NCI-H2029 treated with DMSO at 0.1 percent for 48 hours (cell line): ENCODE data around the gene LRCH3.
"Not testable (repeated sequence)": the region's sequence is repeated elsewhere in the genome, so short reads cannot be mapped to it uniquely, and the experiment has no call there.

ENCODE experiments used
- DNase-seq: peaks from one replicate; lab custom pipeline; 2025; lab: John Stamatoyannopoulos, UW

Gene LRCH3

DNA sequence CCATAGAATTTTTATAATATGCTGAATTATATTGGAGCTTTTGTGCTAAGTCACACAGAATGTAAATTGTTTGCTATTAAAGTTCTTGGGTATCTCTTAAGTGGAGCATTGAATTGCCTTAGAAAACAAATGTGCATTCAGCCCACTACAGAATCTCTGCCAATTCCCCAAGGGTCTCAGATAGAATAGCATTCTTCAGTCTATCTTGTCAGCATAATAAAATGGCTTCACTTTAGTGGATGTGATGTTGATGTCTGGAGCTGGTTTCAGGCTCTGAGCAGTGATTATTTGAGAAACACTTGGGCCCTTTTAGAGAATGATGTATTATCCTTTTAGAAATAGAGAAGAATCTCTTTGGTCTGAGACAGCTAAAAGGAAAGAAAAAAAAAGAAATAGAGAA, 45.2 kb downstream of the LRCH3 start:
- no peak for DNase-seq

DNA sequence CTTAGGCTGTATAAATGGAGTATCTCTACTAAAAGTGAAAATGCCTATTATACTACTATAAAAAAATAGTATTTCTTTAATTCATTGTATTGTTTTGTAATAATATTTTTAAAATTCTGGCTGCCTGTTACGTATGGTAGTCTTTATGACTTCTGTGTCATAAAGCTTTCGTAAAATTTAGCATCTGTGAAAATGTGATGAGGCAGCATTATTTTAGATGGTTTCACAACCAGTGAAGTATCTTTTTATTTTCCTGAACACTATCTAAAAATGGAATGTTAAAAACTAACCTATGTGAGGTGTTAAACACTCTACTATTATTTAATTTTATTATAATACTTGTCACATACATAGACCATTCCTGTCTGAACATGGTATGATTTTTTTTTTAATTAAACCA, 46.2 kb downstream of the LRCH3 start:
- no peak for DNase-seq

DNA sequence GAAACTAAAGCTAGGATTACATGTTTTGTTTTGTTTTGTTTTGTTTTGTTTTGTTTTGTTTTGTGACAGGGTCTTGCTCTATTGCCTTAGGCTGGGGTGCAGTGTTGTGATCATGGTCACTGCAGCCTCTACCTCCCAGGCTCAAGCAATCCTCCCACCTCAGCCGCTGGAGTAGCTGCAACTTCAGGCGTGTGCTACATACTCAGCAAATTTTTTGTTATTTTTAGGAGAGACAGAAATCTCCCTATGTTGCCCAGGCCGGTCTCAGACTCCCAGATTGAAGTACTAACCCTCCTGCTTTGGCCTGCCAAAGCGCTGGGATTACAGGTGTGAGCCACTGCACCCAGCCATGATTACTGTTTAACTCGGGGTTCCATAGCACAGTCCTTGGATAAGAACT, 50.7 kb downstream of the LRCH3 start:
- DNase-seq, result no peak

DNA sequence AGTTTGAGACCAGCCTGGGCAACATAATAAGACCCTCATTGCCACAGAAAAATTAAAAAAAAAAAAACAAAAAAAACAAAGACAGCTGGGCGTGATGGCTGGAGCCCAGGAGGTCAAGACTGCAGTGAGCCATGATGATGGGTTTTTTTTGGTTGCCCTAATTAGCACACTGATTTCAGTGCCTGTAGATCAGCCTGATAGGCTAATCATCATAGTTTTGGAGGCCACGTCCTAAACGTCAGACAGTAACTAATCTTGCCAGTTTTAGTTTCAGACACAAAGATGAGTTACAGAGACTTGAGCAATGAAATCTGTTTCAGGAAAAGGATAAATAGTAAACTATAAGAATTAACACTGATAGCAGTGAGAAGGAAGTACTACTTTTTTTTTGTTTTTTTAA, 55.4 kb downstream of the LRCH3 start:
- no peak for DNase-seq

DNA sequence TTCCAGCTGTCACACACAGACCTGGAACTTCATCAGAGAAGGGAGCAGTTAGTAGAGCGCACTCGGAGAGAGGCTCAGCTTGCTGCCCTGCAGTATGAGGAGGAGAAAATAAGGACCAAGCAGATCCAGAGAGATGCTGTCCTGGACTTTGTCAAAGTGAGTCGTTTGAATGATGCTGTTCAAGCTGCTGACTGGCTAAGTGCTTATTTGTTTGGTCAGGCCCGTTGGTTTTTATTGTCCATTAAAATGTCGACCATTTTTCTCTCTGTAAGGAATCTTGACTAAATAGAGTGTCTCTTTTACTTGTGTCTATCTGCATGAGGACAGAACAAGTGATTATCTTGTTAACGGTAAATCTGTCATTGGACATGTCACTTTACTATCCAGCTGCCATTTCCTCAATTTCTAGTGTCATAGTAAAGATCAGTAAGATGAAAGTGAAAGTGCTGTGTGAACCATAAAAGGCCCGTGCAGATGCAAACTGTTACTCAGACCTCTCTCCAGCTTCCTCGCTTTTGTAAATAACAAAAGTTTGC, 56.9 kb downstream of the LRCH3 start:
- peak; percentile 31 for DNase-seq

DNA sequence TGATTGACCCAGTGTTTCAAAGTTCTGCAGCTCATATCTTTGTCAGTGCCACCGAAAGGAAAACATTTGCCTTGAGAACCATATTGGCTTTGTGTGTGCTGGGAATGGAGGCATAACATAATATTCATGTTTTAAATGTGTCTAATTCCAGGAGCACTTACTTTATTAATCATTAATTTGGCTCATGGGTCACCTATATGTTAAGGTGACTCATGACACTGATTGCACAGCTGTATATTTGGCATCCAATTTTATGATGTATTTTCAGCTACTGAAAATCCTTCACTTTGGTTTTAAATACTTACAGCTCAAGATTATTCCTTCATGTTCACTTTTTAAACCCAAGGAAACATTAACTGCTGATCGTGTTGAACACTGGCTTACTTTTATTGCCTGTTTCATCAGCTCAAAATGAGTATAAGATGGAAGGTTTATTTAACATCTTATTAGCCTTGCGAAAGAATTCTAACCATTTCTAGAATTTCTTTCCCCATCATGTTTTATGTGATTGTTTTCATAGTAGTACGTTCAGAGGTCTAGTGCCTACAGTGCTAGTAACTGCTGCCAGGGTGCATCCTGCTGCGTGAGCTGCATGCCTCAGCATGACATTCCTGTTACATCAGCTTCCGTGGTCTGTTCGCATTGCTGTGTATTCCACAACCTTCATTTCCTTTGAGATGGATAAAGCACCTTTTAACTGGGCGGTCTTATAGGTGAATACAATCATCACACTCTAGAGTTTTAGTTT, 63.7 kb downstream of the LRCH3 start:
- no peak for DNase-seq

DNA sequence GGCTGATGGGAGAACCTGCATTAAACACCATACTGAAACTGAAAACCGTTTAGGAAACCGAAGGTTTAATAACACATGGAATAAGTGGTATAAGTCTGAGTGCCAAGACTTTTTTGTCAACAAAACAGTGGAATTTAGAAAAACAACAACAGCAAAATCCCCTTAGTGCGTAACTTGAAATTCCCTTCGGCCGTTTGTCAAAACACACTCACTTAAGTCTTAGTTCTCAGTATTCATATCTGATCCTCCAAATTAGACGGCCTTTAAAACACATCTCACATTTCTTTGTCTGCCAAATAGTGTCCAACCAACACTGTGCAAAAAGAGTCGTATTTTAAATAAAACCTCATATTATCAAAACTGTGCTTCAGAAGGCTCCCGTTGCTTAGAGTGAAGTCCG, 64.5 kb downstream of the LRCH3 start:
- no peak for DNase-seq

DNA sequence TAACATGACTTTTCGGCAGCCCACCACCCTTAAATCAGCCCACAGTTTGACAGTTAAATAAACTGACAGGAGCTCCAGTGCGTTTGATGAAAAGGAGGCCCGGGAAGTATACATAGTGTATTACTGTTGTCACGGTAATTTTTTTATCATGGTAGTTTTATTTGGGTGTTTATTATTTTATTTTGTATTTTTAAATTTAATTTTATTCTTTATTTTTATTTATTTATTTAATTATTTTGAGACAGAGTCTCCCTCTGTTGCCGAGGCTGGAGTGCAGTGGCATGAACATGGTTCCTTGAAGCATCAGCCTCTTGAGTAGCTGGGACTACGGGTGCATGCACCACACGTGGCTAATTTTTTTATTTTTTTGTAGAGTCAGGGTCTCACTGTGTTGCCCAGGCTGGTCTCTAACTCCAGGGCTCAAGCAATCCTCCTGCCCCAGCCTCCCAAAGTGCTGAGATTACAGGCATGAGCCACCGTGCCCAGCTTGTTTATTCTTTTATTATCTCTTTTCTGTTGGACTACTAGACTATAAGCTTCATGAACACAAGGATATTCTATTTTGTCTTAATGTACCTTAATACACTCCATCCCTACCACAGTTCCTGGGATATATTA, 65.3 kb downstream of the LRCH3 start:
- no peak for DNase-seq

DNA sequence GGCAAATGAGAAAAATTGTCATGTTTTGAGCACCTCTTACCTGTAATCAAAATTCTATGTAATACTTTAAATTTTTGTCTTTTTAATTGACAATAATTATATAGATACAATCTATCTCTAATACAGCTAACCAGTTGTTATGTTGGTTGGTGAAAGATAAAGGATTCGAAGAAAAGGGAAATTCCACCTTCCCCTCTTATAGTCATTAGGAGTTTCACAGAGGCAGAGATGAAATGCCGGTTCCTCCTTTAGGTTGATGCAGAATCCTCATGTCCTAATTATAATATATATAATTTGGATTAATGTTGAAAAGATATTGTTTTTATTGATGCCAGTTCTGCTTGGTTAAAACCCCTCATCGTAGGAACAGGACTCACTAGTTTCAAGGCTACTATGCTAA, 67.1 kb downstream of the LRCH3 start:
- no peak for DNase-seq

DNA sequence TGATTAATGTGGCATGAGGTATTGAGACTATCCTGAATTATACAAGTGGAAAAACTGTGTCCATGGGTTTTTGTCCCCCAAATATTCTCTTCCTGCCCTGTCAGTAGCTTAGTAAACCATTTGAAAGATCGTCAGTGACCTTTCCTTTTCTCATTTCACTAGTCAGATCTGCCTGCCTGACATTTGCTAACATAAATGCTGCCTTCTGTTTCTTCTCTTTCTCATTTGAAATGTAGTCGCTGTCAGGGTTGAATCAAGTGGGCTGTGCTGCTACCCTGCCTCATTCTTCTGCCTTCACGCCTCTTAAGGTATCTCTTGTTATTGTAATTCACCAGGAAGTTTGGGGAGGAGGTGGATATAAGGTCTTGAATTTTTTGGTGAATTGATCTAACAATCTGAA, 67.5 kb downstream of the LRCH3 start:
- DNase-seq, result no peak

DNA sequence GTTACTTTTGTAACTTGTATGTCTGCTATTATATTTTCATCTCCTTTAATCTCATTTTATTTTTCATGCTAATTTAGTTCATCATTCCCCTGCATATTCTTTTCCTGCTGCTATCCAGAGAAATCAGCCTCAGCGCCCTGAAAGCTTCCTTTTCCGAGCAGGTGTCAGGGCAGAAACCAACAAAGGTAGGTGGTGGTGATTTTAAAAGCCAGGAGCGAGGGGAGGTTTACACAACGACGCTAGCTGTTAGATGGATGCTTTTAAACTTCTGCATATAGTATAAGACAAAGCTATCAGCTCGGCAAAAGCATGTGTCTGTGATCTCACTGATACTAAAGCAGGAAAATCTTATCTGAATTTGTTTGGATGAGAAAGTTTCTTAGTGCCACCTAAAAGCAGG, 75.0 kb downstream of the LRCH3 start:
- DNase-seq, result no peak

DNA sequence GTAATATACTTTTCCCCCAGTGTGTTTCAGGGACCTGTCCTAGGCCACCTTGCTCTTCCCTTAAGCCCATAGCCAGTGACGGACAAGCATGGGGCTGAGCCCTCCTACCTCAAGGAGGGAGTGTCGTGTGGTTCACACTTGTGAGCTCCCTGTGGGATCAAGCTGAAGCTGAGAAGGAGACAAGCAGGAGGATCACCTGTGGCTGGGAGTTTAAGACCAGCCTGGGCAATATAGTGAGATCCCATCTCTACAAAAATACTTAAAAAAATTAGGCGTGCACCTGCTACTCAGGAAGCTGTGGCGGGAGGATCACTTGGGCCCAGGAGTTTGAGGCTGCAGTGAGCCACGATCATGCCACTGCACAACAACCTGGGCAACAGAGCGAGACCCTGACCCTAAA, 82.3 kb downstream of the LRCH3 start:
- DNase-seq, result no peak

DNA sequence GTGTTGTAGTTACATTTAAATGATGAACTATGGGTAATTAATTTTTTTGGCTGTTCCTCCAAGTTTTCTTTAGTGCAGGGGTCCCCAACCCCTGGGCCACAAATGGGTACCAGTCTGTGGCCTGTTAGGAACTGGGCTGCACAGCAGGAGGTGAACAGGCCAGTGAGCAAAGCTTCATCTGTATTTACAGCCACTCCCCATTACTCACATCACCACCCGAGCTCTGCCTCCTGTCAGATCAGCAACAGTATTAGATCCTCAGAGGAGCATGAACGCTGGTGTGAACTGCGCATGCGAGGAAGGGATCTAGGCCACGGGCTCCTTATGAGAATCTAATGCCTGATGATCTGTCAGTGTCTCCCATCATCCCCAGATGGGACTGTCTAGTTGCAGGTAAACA, 83.0 kb downstream of the LRCH3 start:
- DNase-seq, result no peak

DNA sequence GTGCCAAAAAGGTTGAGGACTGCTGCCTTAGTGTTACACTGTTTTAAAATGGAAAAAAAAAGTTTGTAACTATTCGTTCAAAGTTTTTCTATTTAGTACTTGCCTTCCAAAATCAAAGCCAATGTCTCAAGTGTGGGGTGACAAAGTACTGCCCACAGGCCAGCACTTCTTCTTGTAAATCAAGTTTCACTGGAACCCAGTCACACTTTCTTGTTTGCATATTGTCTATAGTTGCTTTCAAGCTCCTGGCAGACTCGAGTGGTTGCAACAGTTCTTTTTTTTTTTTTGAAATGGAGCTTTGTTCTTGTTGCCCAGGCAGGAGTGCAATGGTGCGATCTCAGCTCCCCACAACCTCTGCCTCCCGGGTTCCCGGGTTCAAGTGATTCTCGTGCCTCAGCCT, 83.6 kb downstream of the LRCH3 start:
- DNase-seq, result no peak

DNA sequence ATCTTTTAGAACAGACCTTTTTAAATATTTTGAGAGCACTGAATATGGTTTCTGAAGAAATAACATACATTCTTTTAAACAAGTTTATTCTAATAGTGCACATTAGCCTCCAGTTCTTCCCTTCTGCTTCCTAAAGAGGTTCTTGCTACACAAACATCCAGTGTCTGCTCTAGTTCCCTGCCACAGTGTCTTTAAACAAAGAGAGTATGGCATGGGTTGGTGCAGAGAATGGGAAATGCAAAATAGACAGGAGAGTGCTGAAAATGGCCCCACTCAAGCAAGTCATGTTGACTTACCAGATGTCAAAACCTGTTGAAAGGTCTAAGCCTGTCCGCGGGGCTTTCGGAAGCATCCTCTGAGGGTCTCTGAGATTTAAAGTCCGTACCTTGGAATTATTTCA, 86.8 kb downstream of the LRCH3 start:
- no peak for DNase-seq

DNA sequence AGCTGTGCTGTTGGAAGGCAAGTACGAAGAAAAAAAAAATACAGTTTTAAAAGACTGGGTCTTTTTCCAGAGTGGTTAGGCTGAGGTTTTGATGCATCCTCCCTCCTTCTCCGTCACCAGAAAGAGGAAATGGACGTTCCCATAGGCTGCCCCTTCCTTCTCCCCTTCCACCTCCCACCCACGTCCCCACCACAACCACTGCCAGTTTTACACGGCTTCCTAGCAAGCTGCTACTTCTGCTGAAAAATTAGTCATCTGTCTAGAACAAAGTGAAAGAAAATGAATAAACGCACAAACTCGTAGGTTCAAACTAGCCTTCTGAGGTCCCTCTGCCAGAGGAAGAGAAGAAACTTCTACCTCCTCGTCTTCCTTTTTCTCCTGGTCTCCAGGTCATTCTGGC, 87.4 kb downstream of the LRCH3 start:
- no peak for DNase-seq

DNA sequence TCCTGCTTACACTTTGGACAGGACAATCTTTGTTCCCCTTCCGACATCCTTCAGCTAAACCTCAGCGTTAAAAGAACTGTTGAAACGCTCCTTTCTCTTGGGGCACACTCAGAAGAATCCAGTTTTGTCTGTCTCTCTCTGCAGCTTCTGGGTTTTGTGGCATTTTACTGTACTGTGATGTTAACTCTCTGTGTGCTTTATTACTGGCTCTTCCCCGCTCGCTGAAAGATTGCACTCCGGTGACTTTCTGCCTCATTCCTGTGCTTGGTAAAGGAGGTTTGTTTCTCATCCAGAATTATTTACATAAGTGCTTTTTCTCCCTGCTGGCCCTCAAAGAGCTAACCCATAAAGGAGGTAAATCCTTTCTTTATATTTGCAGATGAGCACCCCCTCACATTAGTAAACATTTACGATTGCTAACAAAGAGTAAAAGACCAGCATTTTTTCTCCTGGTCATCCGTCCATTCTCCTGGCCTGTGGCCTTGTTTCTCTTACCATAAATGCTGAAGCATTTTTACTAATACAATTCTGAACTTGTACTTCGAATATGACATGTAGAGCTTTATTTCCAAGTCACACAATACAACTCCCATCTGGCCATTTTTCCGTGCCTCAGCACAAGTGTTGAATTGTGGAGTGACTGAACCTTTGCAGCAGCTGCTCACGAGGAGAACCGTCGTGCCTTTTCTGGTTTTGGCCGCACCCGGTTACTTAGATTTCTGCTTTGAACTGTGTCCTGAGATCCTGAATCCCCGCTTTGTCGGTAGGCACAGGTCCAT, 89.6 kb downstream of the LRCH3 start:
- DNase-seq, result no peak

DNA sequence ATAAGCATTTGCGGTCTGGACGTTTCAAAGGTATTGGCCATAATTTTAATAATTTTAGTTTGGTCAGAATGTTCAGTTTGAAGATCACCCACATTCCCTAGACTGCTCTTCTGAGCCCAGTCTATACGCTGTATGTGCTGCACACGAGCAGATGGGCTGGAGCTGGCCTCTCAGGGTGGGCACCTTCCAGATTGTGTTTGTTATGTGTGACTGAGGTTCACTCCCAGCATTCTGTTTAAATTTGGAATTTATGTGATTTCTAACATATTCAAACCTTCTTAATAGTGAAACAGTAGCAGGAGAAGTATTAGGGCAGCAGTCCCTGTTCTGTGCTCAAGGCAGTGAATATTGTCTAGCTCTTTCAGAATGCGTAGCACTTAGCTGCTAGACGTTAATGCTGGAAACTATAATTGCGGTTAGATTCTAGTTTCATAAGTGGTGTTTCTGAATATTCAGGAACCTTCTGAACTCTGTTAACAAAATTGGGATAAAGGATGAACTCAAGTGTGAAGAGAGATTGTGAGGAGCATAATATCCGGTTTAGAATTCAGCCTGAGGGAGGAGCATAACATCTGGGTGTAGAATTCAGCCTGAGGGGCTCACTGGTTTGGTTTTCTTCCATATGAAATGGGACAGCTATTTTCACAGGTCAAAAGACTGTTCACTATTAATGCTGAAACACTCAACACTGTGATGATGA, 90.4 kb downstream of the LRCH3 start:
- no peak for DNase-seq

DNA sequence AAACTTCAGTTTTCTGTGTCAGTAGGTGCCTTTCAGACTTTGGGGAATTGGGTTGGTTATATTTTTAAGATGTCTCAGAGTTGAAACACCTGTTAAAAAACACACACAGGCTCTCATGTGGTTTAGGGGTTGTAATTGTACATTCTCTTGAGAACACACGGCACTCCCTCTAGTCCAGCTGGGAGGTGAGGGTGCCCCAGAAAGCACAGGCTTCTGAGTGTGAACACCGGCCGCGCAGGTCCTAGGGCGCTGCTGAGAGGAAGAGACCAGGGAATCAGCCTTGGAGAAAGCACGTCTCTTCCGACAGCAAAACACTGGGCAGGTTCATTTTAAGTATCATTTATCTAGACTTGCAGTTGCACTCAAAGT, 90.9 kb downstream of the LRCH3 start:
- no peak for DNase-seq

DNA sequence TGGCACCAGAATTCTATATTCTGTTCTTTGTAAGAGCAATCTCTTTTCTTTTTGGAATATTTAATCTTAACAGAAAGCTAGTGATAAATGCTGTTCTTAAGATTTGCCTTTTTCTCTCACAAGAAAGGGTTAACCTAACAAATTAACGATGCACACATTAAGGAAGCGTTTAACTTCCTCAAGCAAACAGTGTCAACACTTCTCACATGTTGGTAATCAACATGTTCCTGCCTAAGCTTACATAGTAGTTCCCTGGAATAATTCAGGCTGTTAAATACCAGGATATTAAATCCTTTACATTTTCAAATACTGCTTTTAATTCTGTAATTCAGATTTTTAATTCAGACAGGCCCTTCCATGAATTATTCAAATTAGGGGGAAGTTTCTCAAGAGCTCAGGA, 91.5 kb downstream of the LRCH3 start:
- no peak for DNase-seq

DNA sequence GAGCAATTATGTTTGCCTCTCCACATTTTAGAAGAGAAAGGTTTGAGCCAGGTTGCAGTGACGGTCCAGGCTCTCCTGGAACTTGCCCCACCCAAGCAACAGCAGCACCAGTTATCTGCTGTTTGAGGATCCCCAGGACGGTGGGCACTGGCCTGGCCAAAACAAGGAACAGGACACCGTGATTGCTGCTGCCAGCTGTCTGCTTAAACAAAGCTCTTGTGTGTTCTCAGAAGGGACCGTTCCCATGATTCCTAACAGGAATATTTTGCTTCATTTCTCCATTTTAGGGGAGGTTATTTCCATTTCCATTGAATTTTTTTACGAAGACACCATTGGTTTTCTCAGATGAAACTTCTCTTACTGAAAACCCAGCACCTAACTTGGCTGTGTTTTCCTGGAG, 92.5 kb downstream of the LRCH3 start:
- no peak for DNase-seq

DNA sequence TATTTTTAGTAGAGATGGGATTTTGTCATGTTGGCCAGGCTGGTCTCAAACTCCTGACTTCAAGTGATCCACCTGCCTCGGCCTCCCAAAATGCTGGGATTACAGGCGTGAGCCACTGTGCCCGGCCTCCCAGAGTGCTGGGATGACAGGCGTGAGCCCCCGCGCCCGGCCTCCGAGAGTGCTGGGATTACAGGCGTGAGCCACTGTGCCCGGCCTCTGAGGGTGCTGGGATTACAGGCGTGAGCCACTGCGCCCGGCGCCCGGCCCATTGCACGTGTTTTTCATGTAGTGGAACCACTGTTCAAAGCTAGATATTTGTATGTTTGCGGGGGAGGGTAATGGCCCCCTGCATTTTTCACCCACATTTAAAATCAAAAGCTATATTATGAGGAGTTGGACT, 93.3 kb downstream of the LRCH3 start:
- not testable (repeated sequence) for DNase-seq

DNA sequence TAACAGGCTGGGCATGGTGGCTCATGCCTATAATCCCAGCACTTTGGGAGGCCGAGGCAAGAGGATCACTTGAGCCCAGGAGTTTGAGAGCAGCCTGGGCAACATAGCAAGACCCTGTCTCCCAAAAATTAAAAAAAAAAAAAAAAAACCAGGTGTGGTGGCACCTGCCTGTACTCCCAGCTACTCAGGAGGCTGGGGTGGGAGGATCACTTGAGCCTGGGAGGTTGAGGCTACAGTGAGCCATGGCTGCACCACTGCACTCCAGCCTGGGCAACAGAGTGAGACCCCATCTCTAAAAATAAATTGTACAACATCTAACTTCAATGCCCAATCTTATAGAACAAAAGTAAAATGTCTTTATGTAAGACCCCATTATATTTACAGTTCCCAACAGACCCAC, 95.0 kb downstream of the LRCH3 start:
- DNase-seq, result not testable (repeated sequence)
